Measurements from ENCODE around the gene KRT2. TPM values are rescaled to one million over a fixed set of nuclear protein-coding genes. Genes with fewer than 3 reads are reported as not detected.

The KRT2 gene
- total RNA-seq, 1 experiment from 2014 or later, result not detected

DNA sequence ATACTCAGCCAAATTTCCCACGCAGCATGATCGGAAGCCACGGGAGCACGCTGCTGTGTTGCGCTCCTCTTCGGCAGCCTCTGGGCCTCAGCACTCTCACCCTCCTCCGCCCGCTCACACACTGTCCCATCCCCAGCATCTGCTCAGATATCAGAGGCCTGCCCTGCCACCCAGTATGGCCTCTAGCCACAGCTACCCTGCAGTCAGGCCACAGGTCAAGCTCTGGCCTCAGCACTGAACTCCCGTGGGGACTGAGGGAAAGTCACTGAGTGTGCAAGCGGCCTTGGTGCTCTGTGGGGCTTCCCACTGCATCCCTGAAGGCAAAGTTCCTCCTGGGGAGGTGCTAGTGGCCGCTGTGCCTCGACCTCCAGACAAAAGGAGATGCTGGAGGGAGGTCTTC, 49.3 kb upstream of the KRT2 start:
- POLR2A ChIA-PET, result no interaction called here
- DNase-seq (ENCODE audit: low spot score) (no peak), ATAC-seq (no peak)
- Mint-ChIP-seq H3K4me1 (peaks cover 12% of the 10 kb centered on the region), H3K9me3 (no peaks in the 10 kb centered on the region), H3K36me3 (no peaks in the 10 kb centered on the region), H3K27ac (no peak overlapping the region), H3K4me3 (no peak overlapping the region), H3K27me3 (ENCODE audit: low read depth) (peaks cover 8% of the 10 kb centered on the region)
- CTCF ChIA-PET, result no interaction called here
- TF ChIP-seq, protein P1, sequence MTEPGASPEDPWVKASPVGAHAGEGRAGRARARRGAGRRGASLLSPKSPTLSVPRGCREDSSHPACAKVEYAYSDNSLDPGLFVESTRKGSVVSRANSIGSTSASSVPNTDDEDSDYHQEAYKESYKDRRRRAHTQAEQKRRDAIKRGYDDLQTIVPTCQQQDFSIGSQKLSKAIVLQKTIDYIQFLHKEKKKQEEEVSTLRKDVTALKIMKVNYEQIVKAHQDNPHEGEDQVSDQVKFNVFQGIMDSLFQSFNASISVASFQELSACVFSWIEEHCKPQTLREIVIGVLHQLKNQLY (CRISPR knock-in tag; IDR thresholded peaks at IDR 0.05), result no peak
- TF ChIP-seq TP53 (CRISPR knock-in tag; IDR thresholded peaks at IDR 0.05) (no peak), SMAD3 (CRISPR knock-in tag; IDR thresholded peaks at IDR 0.05; ENCODE audit: borderline replicate concordance) (no peak), NR2C2 (CRISPR knock-in tag; IDR thresholded peaks at IDR 0.05) (no peak), HMGA2 (CRISPR knock-in tag; IDR thresholded peaks at IDR 0.05) (no peak), ZBTB21 (CRISPR knock-in tag; IDR thresholded peaks at IDR 0.05; ENCODE audit: borderline replicate concordance) (no peak), ZNF263 (CRISPR knock-in tag; IDR thresholded peaks at IDR 0.05; ENCODE audit: low read depth) (no peak)
- TF ChIP-seq, protein P2, sequence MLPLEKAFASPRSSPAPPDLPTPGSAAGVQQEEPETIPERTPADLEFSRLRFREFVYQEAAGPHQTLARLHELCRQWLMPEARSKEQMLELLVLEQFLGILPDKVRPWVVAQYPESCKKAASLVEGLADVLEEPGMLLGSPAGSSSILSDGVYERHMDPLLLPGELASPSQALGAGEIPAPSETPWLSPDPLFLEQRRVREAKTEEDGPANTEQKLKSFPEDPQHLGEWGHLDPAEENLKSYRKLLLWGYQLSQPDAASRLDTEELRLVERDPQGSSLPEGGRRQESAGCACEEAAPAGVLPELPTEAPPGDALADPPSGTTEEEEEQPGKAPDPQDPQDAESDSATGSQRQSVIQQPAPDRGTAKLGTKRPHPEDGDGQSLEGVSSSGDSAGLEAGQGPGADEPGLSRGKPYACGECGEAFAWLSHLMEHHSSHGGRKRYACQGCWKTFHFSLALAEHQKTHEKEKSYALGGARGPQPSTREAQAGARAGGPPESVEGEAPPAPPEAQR (CRISPR knock-in tag; IDR thresholded peaks at IDR 0.05), result no peak

DNA sequence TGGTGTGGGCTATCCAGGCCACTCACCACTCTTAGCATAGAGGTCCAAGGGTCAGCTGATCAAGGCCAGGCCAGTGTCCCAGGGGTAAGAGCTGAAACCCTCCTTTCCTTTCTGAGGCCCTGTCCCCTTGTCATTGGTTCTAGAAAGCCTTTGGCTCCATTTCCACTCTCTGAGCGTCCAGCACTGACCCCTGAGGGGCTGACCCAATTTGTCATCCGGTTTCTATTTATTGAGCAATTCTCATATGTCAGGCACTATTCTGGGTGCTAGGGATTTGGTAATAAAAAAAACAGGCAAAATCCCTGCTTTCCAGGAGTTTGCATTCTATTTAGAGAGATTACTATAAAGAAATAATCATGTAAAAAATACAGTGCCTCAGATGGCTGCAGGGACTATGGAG, 47.9 kb upstream of the KRT2 start:
- Mint-ChIP-seq H3K4me3 (no peak overlapping the region), H3K27me3 (ENCODE audit: low read depth) (peaks cover 8% of the 10 kb centered on the region), H3K36me3 (no peaks in the 10 kb centered on the region), H3K27ac (no peak overlapping the region), H3K9me3 (no peaks in the 10 kb centered on the region), H3K4me1 (peaks cover 12% of the 10 kb centered on the region)
- DNase-seq (ENCODE audit: low spot score) (no peak), ATAC-seq (no peak)
- CTCF ChIA-PET, result no interaction called here
- TF ChIP-seq NFATC4 (CRISPR knock-in tag; IDR thresholded peaks at IDR 0.05) (no peak), GRHL2 (CRISPR knock-in tag; IDR thresholded peaks at IDR 0.05; ENCODE audit: insufficient replicate concordance, severe bottlenecking) (no peak), SMAD3 (CRISPR knock-in tag; IDR thresholded peaks at IDR 0.05; ENCODE audit: borderline replicate concordance) (no peak), ESRRA (CRISPR knock-in tag; IDR thresholded peaks at IDR 0.05; ENCODE audit: borderline replicate concordance) (no peak), GTF2I (CRISPR knock-in tag; conservative IDR thresholded peaks at IDR 0.05) (no peak), SMAD4 (CRISPR knock-in tag; IDR thresholded peaks at IDR 0.05) (no peak), ELF4 (CRISPR knock-in tag; IDR thresholded peaks at IDR 0.05; ENCODE audit: low read depth) (no peak), ETV6 (CRISPR knock-in tag; IDR thresholded peaks at IDR 0.05) (no peak)
- TF ChIP-seq, protein P3, sequence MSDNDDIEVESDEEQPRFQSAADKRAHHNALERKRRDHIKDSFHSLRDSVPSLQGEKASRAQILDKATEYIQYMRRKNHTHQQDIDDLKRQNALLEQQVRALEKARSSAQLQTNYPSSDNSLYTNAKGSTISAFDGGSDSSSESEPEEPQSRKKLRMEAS (CRISPR knock-in tag; IDR thresholded peaks at IDR 0.05), result no peak
- TF ChIP-seq, protein P4, sequence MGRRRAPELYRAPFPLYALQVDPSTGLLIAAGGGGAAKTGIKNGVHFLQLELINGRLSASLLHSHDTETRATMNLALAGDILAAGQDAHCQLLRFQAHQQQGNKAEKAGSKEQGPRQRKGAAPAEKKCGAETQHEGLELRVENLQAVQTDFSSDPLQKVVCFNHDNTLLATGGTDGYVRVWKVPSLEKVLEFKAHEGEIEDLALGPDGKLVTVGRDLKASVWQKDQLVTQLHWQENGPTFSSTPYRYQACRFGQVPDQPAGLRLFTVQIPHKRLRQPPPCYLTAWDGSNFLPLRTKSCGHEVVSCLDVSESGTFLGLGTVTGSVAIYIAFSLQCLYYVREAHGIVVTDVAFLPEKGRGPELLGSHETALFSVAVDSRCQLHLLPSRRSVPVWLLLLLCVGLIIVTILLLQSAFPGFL (CRISPR knock-in tag; IDR thresholded peaks at IDR 0.05; ENCODE audit: borderline replicate concordance), result no peak
- TF ChIP-seq, protein P5, sequence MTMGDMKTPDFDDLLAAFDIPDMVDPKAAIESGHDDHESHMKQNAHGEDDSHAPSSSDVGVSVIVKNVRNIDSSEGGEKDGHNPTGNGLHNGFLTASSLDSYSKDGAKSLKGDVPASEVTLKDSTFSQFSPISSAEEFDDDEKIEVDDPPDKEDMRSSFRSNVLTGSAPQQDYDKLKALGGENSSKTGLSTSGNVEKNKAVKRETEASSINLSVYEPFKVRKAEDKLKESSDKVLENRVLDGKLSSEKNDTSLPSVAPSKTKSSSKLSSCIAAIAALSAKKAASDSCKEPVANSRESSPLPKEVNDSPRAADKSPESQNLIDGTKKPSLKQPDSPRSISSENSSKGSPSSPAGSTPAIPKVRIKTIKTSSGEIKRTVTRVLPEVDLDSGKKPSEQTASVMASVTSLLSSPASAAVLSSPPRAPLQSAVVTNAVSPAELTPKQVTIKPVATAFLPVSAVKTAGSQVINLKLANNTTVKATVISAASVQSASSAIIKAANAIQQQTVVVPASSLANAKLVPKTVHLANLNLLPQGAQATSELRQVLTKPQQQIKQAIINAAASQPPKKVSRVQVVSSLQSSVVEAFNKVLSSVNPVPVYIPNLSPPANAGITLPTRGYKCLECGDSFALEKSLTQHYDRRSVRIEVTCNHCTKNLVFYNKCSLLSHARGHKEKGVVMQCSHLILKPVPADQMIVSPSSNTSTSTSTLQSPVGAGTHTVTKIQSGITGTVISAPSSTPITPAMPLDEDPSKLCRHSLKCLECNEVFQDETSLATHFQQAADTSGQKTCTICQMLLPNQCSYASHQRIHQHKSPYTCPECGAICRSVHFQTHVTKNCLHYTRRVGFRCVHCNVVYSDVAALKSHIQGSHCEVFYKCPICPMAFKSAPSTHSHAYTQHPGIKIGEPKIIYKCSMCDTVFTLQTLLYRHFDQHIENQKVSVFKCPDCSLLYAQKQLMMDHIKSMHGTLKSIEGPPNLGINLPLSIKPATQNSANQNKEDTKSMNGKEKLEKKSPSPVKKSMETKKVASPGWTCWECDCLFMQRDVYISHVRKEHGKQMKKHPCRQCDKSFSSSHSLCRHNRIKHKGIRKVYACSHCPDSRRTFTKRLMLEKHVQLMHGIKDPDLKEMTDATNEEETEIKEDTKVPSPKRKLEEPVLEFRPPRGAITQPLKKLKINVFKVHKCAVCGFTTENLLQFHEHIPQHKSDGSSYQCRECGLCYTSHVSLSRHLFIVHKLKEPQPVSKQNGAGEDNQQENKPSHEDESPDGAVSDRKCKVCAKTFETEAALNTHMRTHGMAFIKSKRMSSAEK (CRISPR knock-in tag; IDR thresholded peaks at IDR 0.05; ENCODE audit: borderline replicate concordance), result no peak
- TF ChIP-seq, protein P6, sequence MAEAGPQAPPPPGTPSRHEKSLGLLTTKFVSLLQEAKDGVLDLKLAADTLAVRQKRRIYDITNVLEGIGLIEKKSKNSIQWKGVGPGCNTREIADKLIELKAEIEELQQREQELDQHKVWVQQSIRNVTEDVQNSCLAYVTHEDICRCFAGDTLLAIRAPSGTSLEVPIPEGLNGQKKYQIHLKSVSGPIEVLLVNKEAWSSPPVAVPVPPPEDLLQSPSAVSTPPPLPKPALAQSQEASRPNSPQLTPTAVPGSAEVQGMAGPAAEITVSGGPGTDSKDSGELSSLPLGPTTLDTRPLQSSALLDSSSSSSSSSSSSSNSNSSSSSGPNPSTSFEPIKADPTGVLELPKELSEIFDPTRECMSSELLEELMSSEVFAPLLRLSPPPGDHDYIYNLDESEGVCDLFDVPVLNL (CRISPR knock-in tag; IDR thresholded peaks at IDR 0.05; ENCODE audit: borderline replicate concordance, low read depth), result no peak
- TF ChIP-seq, protein P7, sequence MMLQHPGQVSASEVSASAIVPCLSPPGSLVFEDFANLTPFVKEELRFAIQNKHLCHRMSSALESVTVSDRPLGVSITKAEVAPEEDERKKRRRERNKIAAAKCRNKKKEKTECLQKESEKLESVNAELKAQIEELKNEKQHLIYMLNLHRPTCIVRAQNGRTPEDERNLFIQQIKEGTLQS (CRISPR knock-in tag; conservative IDR thresholded peaks at IDR 0.05), result no peak
- TF ChIP-seq, protein P8, sequence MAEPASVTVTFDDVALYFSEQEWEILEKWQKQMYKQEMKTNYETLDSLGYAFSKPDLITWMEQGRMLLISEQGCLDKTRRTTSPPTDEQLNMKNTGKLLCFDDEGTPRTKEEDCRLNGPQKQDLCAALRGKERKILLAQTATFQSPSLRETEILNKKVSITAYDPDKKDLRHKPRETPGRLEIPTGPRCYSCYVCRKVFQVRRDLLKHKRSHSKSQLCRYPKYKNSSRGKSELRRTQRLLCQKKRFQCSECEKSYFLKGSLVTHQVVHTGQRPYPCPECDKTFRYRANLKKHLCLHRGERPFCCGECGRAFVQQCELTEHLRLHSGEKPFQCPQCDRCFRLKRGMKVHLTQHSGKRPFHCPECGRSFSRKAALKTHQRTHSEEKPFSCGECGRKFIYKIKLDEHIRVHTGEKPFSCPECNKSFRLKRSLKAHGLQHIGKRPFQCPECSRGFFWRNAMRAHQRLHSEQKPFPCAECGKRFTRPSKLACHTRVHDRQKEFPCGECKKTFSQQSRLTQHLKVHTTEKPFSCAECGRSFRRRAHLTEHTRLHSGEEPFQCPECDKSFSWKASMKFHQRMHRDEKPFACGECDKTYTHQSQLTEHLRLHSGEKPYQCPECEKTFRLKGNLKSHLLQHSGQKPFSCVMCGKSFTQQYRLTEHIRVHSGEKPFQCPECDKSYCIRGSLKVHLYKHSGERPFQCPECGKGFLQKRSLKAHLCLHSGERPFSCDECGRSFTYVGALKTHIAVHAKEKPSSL (CRISPR knock-in tag; conservative IDR thresholded peaks at IDR 0.05), result no peak
- POLR2A ChIA-PET, result no interaction called here
